GM18867 (cell line): ENCODE measurements around the gene ITGA7.

Experiments used
- ATAC-seq: cut with Tn5 transposase; IDR thresholded peaks from one replicate; pipeline ENCODE4 v1.9.1; 2021; ENCODE audit warnings: mild to moderate bottlenecking, moderate library complexity; ENCODE audit not compliant: unreplicated experiment

Gene ITGA7

DNA sequence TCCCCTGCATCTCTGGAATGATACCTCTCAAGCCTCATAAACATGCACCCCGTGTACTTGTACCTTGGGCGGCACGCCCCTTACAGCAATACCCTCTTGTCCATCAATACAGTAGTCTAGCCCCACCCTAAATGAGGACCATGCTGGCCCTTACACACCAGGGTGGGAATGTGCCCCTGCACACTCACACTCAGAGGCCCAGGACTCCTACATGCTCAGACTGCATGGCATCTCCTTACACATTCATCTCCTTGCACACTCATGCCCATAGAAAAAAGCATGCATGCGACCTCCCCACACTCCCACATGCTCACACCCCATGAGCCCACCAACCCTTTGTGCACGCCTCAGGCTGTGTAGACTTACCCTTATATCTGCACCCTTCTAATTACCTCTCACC lies 22.0 kb downstream of the ITGA7 start:
- no peak for ATAC-seq

DNA sequence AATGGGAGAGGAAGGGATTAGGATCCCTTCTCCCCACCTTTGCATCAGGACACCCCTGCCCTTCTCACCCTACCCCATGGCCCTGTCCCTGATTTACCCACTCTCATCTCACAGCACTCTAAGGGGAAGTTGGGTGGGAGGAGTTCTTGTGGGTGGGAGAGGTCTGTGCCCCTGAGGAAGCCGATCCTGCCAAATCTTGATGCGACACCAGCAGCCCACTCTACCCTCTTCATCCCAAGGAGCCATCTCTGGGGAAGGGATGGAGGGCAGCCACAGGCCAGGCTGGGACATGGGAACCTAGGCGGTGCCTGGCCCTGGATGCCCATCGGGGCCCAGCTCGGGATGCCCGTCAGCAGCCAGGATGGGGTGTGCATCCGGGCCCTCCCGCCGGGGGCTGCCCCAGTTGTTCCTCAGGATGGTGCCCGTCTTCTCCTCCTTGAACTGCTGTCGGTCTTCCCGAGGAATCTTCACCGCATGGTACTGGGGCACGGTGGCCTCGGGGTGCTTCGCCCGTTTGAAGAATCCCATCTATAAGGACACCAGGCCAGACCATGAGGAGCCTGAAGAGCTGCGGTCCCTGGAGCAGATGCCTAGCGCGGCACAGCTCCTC lies 22.8 kb downstream of the ITGA7 start:
- no peak for ATAC-seq

- no peak for ATAC-seq
Measured at GRCh38 chr12:55683676-55684075, 24.0 kb downstream of the ITGA7 start.

DNA sequence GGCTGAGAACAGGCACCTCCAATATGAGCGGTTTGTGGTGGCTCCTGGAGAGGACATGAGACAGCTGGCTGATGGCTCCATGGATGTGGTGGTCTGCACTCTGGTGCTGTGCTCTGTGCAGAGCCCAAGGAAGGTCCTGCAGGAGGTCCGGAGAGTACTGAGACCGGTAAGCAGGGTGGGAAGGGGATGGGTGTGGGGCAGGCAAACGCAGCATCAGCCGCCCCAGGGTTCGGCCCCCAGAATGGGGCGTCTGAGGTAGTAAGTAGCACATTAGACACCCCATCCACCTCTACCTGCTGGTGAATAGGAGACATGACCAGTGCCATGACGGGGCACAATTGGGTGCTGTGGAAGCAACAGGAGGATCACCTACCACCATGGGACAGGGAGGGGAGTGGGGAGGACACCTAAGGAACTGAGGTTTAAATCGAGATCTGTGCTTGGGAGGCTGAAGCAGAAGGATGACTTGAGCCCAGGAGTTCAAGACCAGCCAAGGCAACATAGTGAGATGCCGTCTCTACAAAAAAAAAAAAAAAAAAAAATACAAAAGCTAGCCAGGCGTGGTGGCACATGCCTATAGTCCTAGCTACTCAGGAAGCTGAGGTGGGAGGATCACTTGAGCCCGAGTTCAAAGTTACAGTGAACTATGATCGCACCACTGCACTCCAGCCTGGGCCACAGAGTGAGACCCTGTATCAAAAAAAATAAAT lies 25.5 kb downstream of the ITGA7 start:
- no peak for ATAC-seq

GRCh38 chr12:55681142-55682077 lies 26.3 kb downstream of the ITGA7 start:
- no peak for ATAC-seq

GRCh38 chr12:55679691-55680090 lies 28.0 kb downstream of the ITGA7 start:
- ATAC-seq, result no peak

- no peak for ATAC-seq
Measured at GRCh38 chr12:55676707-55677106, 31.0 kb downstream of the ITGA7 start.

DNA sequence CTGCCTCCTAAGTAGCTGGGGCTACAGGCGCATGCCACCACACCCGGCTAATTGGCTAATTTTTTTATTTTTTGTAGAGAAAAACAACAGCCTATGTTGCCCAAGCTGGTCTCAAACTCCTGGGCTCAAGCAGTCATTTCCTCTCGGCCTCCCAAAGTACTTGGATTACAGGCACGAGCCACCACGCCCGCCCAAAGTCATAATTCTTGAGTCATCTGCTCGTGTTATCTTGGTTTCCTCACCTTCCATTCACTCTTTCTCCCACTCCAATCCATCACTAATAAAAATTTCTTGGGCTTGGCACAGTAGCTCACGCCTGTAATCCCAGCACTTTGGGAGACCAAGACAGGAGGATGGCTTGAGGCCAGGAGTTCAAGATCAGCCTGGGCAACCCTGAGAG lies 32.0 kb downstream of the ITGA7 start:
- no peak for ATAC-seq

DNA sequence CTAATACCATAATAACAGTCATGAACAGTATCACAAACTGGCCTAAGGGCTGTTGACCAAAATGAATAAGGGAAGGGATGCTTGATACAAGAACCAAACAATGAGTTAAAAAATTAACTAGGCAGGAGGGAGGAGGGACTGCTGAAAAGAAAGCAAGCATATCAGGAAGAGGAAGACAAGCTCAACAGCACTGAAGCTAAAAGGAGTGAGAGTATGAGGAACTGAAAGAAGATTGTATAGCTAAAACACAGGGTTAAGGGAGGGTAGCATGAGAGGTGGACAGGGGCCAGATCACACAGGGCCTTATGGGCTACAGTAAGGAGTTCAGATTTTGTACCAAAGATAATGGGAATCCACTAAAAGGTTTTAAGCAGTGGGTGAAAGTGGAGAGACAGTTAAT lies 34.1 kb downstream of the ITGA7 start:
- peak; percentile 99 for ATAC-seq

DNA sequence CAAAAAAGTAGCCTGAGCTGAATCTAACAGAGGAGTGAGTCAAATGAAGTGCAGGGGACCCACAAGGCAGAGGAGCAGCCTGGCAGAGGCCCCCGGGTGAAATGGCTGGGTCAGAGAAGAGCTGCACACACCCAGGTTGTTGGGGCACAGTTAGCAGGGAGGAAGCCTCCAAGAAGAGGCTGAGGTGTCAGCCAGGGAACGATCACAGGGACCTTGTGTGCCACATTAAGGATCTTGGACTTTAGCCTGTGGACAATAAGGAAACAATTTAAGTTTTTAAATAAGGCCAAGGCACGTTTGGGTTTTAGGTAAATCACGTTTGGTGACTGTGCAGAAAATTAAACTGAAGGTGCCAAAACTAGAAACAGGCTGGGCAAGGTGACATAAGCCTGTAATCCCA lies 36.0 kb downstream of the ITGA7 start:
- no peak for ATAC-seq

DNA sequence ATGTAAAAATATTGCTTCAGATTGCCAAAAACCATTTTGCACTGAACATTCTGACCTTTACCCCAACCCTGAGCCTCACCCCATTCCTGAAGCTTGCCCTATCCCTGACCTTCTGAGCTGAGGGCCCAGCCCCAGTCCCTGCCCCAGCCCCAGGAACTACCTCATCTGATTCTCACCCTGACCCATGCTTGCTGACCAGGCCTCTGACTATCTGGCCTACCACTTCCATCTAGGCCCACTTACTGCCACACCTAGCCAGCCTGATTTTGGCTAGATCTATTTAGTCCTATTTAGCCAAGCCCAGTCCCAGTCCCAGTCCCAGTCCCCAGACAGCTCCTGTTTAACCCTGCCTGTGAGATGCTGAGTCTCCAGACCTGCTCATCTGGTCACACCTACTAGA lies 37.4 kb downstream of the ITGA7 start:
- ATAC-seq, result no peak

- peak; percentile 40 for ATAC-seq
Measured at GRCh38 chr12:55666508-55666907, 41.2 kb downstream of the ITGA7 start.

- no peak for ATAC-seq
Measured at GRCh38 chr12:55664826-55665225, 42.9 kb downstream of the ITGA7 start.

DNA sequence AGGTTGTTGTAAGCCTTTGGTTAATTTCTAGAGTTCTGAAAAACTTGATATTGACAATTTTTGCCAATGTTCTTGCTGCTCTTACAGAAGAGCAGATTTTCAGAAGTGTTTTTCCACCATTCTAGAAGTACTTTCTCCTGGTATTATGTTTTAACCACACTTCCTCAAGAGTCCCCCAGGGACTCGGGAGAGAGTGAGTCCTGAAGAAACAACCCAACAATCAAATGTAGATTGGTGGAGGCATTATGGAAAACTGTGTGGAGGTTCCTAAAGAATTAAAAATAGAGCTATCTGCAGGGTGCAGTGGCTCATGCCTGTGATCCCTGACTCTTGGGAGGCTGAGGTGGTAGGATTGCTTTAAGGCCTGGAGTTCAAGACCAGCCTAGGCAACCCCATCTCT lies 44.3 kb downstream of the ITGA7 start:
- ATAC-seq, result no peak

GRCh38 chr12:55659486-55660385 lies 48.0 kb downstream of the ITGA7 start:
- ATAC-seq, result peak; percentile 49

DNA sequence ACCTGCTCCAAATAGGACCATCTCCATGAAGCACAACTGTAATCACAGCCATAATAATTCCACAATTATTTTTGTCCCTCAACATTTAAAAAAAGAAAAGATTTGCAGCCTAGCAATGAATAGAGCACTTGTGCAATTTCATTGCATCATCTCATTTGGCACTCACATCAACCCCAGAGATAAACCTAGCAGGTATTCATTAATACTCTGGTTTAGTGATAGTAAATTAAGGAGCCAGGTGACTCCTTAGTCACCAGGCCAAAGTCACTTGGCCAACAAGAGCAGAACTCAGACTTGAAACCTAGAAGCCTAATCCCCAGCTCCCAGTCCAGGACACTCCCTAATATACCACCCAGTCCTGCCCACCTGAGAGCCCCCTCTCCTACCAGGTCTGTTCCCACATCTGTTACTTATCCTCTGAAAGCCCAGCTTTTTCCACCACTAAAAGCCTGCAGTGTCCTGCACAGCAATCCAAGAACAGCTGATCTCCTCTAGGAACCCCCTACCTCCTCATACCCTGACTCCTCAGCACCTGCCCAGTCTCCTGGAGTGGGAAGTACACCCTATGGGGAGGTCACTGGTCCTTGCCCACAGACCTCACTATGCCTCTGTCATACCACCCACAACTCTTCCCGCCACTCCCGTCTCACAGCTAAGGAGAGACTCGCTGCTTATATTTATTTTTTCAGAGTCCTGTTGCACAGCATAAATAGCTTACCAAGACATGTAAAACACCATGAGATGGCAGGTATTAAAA lies 48.9 kb downstream of the ITGA7 start:
- no peak for ATAC-seq

- no peak for ATAC-seq
Measured at GRCh38 chr12:55658212-55658611, 49.5 kb downstream of the ITGA7 start.

DNA sequence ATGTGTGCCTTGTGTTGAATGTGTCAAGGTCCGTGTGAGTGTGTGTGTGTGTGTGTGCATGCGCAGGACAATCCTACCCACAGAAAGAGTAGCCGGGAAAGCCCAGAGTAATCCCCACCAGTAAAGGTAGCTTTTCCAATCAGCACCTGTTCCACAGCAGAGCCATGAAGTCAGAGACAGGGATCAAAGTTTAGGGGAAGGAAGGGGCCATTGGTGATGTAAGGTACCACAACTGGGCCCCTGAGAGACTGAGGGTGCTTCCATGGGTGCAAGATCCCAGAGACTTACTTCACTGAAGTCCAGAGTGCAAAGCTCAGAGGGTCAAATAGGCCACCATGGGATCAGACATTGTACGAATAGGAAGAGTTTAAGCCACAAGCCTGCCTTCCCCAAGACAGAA lies 50.5 kb downstream of the ITGA7 start:
- no peak for ATAC-seq

GRCh38 chr12:55654511-55655214 lies 53.0 kb downstream of the ITGA7 start:
- no peak for ATAC-seq
